Neural cell (in vitro differentiated cells): ENCODE measurements around the gene CFAP299. TPM values are rescaled to one million over a fixed set of nuclear protein-coding genes. Genes with fewer than 3 reads are reported as not detected.

ENCODE experiments used
- H2AFZ ChIP-seq: fragments of 200-600, 300-800 bp; sonication (generic), shearing (Covaris generic); 2 replicates; pipeline ENCODE4 v1.6.0; 2014; ENCODE audit warnings: low read depth, mild to moderate bottlenecking, antibody characterized with exemption, low read length, moderate library complexity
- H3F3A ChIP-seq: fragments of 200-600 bp; shearing (Covaris generic); 2 replicates; pipeline ENCODE4 v1.6.1; 2016; ENCODE audit warnings: mild to moderate bottlenecking, moderate library complexity, mixed read lengths, antibody characterized with exemption, low read length; ENCODE audit not compliant: insufficient read depth, poor library complexity, severe bottlenecking
- H3K27ac ChIP-seq: fragments of 200-600, 300-800 bp; sonication (generic), shearing (Covaris generic); 2 replicates; pipeline ENCODE4 v1.5.1; 2014; ENCODE audit warnings: mild to moderate bottlenecking, low read length, moderate library complexity
- H3K27me3 ChIP-seq: fragments of 300-800, 200-600 bp; sonication (generic), shearing (Covaris generic); 2 replicates; pipeline ENCODE4 v1.6.0; 2014; ENCODE audit warnings: mild to moderate bottlenecking, low read depth, low read length, moderate library complexity; ENCODE audit not compliant: insufficient read depth
- H3K36me3 ChIP-seq: fragments of 300-800, 200-600 bp; sonication (generic), shearing (Covaris generic); 2 replicates; pipeline ENCODE4 v1.5.1; 2014; ENCODE audit warnings: mild to moderate bottlenecking, antibody characterized with exemption, low read length, moderate library complexity; ENCODE audit not compliant: insufficient read depth
- H3K4me2 ChIP-seq: fragments of 300-800, 200-600 bp; sonication (generic), shearing (Covaris generic); 2 replicates; pipeline ENCODE4 v1.6.0; 2014; ENCODE audit warnings: mild to moderate bottlenecking, low read length
- H3K4me3 ChIP-seq: fragments of 300-800, 200-600 bp; sonication (generic), shearing (Covaris generic); 2 replicates; pipeline ENCODE4 v1.5.1; 2014; ENCODE audit warnings: mild to moderate bottlenecking, low read length, moderate library complexity
- H3K79me2 ChIP-seq: fragments of 200-600 bp; shearing (Covaris generic); replicated peaks from 2 replicates; pipeline ENCODE4 v1.6.0; 2014; ENCODE audit warnings: mild to moderate bottlenecking, low read length, moderate library complexity; ENCODE audit not compliant: insufficient read depth
- H3K9ac ChIP-seq: fragments of 300-800, 200-600 bp; sonication (generic), shearing (Covaris generic); 2 replicates; pipeline ENCODE4 v1.6.1; 2016; ENCODE audit warnings: mild to moderate bottlenecking, low read length, mixed read lengths
- H3K9me2 ChIP-seq: fragments of 200-600 bp; shearing (Covaris generic); 2 replicates; pipeline ENCODE4 v1.6.1; 2016; ENCODE audit warnings: mild to moderate bottlenecking, low read length, mixed read lengths; ENCODE audit not compliant: insufficient read depth
- H3K9me3 ChIP-seq: fragments of 200-600, 300-800 bp; sonication (generic), shearing (Covaris generic); 2 replicates; pipeline ENCODE4 v1.6.1; 2016; ENCODE audit warnings: mild to moderate bottlenecking, mixed run types, low read length, moderate library complexity, mixed read lengths
- H4K20me1 ChIP-seq: fragments of 200-600 bp; shearing (Covaris generic); 2 replicates; pipeline ENCODE4 v1.6.1; 2016; ENCODE audit warnings: mild to moderate bottlenecking, mixed run types; ENCODE audit not compliant: insufficient read depth
- EP300 ChIP-seq: fragments of 450-650 bp; conservative IDR thresholded peaks from 2 replicates; pipeline ENCODE4 v1.6.1; 2014; ENCODE audit warnings: antibody characterized with exemption, mild to moderate bottlenecking, moderate library complexity; ENCODE audit not compliant: poor library complexity, severe bottlenecking
- EZH2 ChIP-seq: fragments of 200-600, 300-800 bp; shearing (Covaris generic), sonication (generic); IDR thresholded peaks from 2 replicates; pipeline ENCODE4 v1.6.1; 2014; ENCODE audit warnings: antibody characterized with exemption, low read length, borderline replicate concordance, mild to moderate bottlenecking; ENCODE audit not compliant: insufficient read depth, poor library complexity, severe bottlenecking
- MXI1 ChIP-seq: fragments of 450-650 bp; conservative IDR thresholded peaks from 2 replicates; pipeline ENCODE4 v1.6.1; 2014; ENCODE audit warnings: antibody characterized with exemption, mild to moderate bottlenecking; ENCODE audit not compliant: poor library complexity, severe bottlenecking
- POLR2AphosphoS5 ChIP-seq: IDR thresholded peaks from 2 replicates; pipeline ENCODE4 v1.6.1; 2012
- RAD21 ChIP-seq: fragments of 450-650 bp; conservative IDR thresholded peaks from 2 replicates; pipeline ENCODE4 v1.6.1; 2014; ENCODE audit warnings: antibody characterized with exemption, mild to moderate bottlenecking, moderate library complexity
- SMC3 ChIP-seq: fragments of 450-650 bp; conservative IDR thresholded peaks from 2 replicates; pipeline ENCODE4 v1.6.1; 2014; ENCODE audit warnings: antibody characterized with exemption, mild to moderate bottlenecking, moderate library complexity; ENCODE audit not compliant: poor library complexity
- TAF1 ChIP-seq: IDR thresholded peaks from 2 replicates; pipeline ENCODE4 v1.6.1; 2012; ENCODE audit warnings: low read depth
- polyA plus RNA-seq: library from polyadenylated mRNA; depleted of rRNA; stranded (reverse); fragments of >200 nt; gene quantifications from 2 replicates; pipeline ENCODE4 v1.2.3, GENCODE V29; 2014
- TF ChIP-seq, protein P1 (sequence below): IDR thresholded peaks from 2 replicates; pipeline ENCODE4 v1.6.1; 2012; ENCODE audit warnings: borderline replicate concordance
- TF ChIP-seq, protein P2 (sequence below): fragments of 450-650 bp; IDR thresholded peaks from 2 replicates; pipeline ENCODE4 v1.5.1; 2014; ENCODE audit warnings: antibody characterized with exemption, mild to moderate bottlenecking, moderate library complexity; ENCODE audit not compliant: poor library complexity, severe bottlenecking

The CFAP299 gene
- polyA plus RNA-seq, 1 donor from 2014 or later = not detected

DNA sequence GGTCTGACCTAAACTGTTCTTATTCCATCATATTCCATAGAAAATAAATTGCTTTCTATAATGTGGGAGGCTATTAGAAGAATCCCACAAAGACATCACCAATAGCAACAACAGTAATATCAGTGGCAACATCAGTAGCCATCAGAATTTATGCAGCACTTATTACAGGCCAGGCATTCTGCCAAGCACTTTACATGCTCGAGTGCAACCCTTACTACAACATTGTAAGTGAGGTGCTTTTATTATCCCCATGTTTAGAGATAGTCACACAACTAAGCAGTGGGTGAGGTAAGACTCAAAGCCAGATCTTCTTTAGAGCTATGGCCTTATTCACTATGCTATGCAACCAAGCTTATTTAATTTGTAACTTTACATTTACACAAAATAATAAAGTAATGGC lies 377.9 kb downstream of the CFAP299 start:
- TF ChIP-seq MXI1 = no peak
- no peak for TF ChIP-seq TAF1
- no peak for TF ChIP-seq EP300
- no peak for TF ChIP-seq EZH2
- TF ChIP-seq, protein P1, sequence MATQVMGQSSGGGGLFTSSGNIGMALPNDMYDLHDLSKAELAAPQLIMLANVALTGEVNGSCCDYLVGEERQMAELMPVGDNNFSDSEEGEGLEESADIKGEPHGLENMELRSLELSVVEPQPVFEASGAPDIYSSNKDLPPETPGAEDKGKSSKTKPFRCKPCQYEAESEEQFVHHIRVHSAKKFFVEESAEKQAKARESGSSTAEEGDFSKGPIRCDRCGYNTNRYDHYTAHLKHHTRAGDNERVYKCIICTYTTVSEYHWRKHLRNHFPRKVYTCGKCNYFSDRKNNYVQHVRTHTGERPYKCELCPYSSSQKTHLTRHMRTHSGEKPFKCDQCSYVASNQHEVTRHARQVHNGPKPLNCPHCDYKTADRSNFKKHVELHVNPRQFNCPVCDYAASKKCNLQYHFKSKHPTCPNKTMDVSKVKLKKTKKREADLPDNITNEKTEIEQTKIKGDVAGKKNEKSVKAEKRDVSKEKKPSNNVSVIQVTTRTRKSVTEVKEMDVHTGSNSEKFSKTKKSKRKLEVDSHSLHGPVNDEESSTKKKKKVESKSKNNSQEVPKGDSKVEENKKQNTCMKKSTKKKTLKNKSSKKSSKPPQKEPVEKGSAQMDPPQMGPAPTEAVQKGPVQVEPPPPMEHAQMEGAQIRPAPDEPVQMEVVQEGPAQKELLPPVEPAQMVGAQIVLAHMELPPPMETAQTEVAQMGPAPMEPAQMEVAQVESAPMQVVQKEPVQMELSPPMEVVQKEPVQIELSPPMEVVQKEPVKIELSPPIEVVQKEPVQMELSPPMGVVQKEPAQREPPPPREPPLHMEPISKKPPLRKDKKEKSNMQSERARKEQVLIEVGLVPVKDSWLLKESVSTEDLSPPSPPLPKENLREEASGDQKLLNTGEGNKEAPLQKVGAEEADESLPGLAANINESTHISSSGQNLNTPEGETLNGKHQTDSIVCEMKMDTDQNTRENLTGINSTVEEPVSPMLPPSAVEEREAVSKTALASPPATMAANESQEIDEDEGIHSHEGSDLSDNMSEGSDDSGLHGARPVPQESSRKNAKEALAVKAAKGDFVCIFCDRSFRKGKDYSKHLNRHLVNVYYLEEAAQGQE = no peak
- TF ChIP-seq RAD21 = no peak
- TF ChIP-seq POLR2AphosphoS5 = no peak
- TF ChIP-seq SMC3 = no peak
- TF ChIP-seq, protein P2, sequence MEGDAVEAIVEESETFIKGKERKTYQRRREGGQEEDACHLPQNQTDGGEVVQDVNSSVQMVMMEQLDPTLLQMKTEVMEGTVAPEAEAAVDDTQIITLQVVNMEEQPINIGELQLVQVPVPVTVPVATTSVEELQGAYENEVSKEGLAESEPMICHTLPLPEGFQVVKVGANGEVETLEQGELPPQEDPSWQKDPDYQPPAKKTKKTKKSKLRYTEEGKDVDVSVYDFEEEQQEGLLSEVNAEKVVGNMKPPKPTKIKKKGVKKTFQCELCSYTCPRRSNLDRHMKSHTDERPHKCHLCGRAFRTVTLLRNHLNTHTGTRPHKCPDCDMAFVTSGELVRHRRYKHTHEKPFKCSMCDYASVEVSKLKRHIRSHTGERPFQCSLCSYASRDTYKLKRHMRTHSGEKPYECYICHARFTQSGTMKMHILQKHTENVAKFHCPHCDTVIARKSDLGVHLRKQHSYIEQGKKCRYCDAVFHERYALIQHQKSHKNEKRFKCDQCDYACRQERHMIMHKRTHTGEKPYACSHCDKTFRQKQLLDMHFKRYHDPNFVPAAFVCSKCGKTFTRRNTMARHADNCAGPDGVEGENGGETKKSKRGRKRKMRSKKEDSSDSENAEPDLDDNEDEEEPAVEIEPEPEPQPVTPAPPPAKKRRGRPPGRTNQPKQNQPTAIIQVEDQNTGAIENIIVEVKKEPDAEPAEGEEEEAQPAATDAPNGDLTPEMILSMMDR = no peak
- no peaks in the 10 kb centered on the region for H3F3A ChIP-seq
- no peaks in the 10 kb centered on the region for H3K79me2 ChIP-seq
- H3K9ac ChIP-seq = no peak overlapping the region
- no peak overlapping the region for H2AFZ ChIP-seq
- H3K36me3 ChIP-seq = no peaks in the 10 kb centered on the region
- H3K9me2 ChIP-seq = no peaks in the 10 kb centered on the region
- H3K27ac ChIP-seq = no peak overlapping the region
- no peak overlapping the region for H3K4me2 ChIP-seq
- no peaks in the 10 kb centered on the region for H4K20me1 ChIP-seq
- H3K9me3 ChIP-seq = no peaks in the 10 kb centered on the region
- H3K27me3 ChIP-seq = no peaks in the 10 kb centered on the region
- no peak overlapping the region for H3K4me3 ChIP-seq

DNA sequence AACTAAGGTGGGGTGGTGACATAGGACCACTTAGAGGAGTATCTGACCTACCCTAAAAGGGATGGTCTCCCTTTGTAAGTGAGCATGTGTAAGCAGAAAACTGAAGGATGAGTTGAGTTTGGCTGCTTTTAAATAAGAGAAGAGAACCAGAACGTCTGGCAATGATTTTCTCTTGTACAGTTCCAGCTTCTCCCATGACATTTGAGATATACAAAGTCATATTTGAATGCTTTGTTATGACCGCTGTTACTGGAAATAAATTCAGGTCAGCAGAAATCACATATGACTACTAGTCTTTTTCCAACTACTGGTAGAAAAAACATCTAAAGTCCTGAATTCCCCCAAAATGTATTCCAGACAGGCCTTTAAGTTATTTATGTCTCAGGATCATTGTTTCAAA lies 381.7 kb downstream of the CFAP299 start:
- no peak overlapping the region for H3K27ac ChIP-seq
- no peaks in the 10 kb centered on the region for H3K9me2 ChIP-seq

DNA sequence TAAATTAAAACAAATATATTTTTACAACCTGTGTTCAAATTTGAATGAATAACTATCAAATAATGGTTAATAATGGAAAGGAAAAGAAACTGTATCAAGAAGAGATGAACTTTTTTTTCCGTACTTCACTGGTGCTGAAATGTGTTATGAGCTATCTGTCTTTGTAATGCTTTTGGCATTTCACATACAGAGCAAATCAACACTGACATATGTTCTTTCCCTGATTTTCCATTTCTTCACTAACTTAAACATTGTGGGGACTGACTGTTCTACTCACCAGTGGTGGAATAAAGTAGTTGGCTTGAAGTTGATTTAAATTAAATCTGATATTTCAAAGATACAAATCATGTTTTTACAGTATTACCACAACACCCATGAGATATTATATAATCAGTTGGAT lies 390.9 kb downstream of the CFAP299 start:
- Histone ChIP-seq H3K27me3 (no peaks in the 10 kb centered on the region), H3K4me2 (no peak overlapping the region), H3K27ac (no peak overlapping the region), H3F3A (no peaks in the 10 kb centered on the region), H3K4me3 (no peak overlapping the region), H2AFZ (no peak overlapping the region), H4K20me1 (no peaks in the 10 kb centered on the region), H3K36me3 (no peaks in the 10 kb centered on the region), H3K79me2 (no peaks in the 10 kb centered on the region), H3K9me2 (no peaks in the 10 kb centered on the region), H3K9ac (no peak overlapping the region), H3K9me3 (no peaks in the 10 kb centered on the region)
- TF ChIP-seq EZH2 = no peak
- TF ChIP-seq MXI1 = no peak
- no peak for TF ChIP-seq TAF1
- TF ChIP-seq, protein P1 = no peak
- no peak for TF ChIP-seq SMC3
- TF ChIP-seq, protein P2 = no peak
- no peak for TF ChIP-seq EP300
- TF ChIP-seq RAD21 = no peak
- no peak for TF ChIP-seq POLR2AphosphoS5

More for the DNA sequence above, 381.7 kb downstream of the CFAP299 start:
- Histone ChIP-seq H4K20me1 (no peaks in the 10 kb centered on the region), H3K4me2 (no peak overlapping the region), H3K9me3 (no peaks in the 10 kb centered on the region), H3F3A (no peaks in the 10 kb centered on the region), H3K36me3 (no peaks in the 10 kb centered on the region), H3K4me3 (no peak overlapping the region), H3K9ac (no peak overlapping the region), H3K27me3 (no peaks in the 10 kb centered on the region), H2AFZ (no peak overlapping the region), H3K79me2 (no peaks in the 10 kb centered on the region)
- TF ChIP-seq EP300 (no peak), TAF1 (no peak)
